B cell (primary cell): Measurements from ENCODE around the gene GFI1B. TPM values are rescaled to one million over a fixed set of nuclear protein-coding genes. Genes with fewer than 3 reads are reported as not detected.

ENCODE experiments used
- ATAC-seq: fragments of 200-7000 bp; cut with Tn5 transposase; one replicate; pipeline ENCODE4 v1.10.0; 2021; ENCODE audit warnings: low read depth, mild to moderate bottlenecking, moderate number of reproducible peaks, moderate library complexity
- CTCF ChIA-PET: fragments of 350-600 bp; sonication (Branson Sonifier 250); formaldehyde crosslinking; loops from one replicate; lab custom pipeline; 2021; ENCODE audit warnings: antibody characterized with exemption, inconsistent platforms; lab: Charles Lee
- POLR2A ChIA-PET: fragments of 350-600 bp; sonication (Branson Sonifier 250); formaldehyde crosslinking; loops from one replicate; lab custom pipeline; 2021; ENCODE audit warnings: antibody characterized with exemption; lab: Charles Lee
- DNase-seq: peaks from one replicate; pipeline ENCODE4 v3.0.0; 2013
- H2AFZ ChIP-seq: 2 replicates; pipeline ENCODE4 v1.6.1; 2012; ENCODE audit warnings: mild to moderate bottlenecking, low read depth, low read length; ENCODE audit not compliant: insufficient read depth, poor library complexity, severe bottlenecking
- H3K27ac ChIP-seq, 2 donors: 1 replicate in 1 of 2; 2 replicates in 1 of 2; pipeline ENCODE4 v1.5.1; 2012 to 2013; ENCODE audit warnings: low read length in 2 of 2, mild to moderate bottlenecking in 2 of 2, moderate library complexity in 1 of 2
- H3K27me3 ChIP-seq, 4 experiments: fragments of 200-600 bp in 1 of 4; sonication (generic) in 1 of 4; replicated peaks in 1 of 4; 1 replicate in 2 of 4; 2 replicates in 2 of 4; pipeline versions ENCODE4 v1.6.1 to v1.7.0; 2013 to 2016; ENCODE audit warnings: low read length in 3 of 4, mild to moderate bottlenecking in 2 of 4, mixed read lengths in 1 of 4, moderate library complexity in 1 of 4; ENCODE audit not compliant: insufficient read depth in 4 of 4, control insufficient read depth in 3 of 4; ENCODE audit errors: control extremely low read depth in 1 of 4
- H3K36me3 ChIP-seq, 2 experiments: replicated peaks in 1 of 2; 1 replicate in 1 of 2; 2 replicates in 1 of 2; pipeline versions ENCODE4 v1.6.1 to v1.7.1; 2013; ENCODE audit warnings: low read length in 1 of 2; ENCODE audit not compliant: insufficient read depth in 2 of 2, control insufficient read depth in 1 of 2; ENCODE audit errors: control extremely low read depth in 1 of 2, extremely low read depth in 1 of 2
- H3K4me1 ChIP-seq, 2 donors: fragments of 200-600 bp in 1 of 2; sonication (generic) in 1 of 2; 1 replicate in 1 of 2; 2 replicates in 1 of 2; pipeline versions ENCODE4 v1.5.1 to v1.6.1; 2013 to 2017; ENCODE audit warnings: low read length in 2 of 2; ENCODE audit not compliant: control insufficient read depth in 2 of 2, insufficient read depth in 2 of 2
- H3K4me2 ChIP-seq: replicated peaks from 2 replicates; pipeline ENCODE3; 2012; ENCODE audit warnings: mild to moderate bottlenecking, low read depth, low read length; ENCODE audit not compliant: poor library complexity, severe bottlenecking
- H3K4me3 ChIP-seq, 5 experiments: fragments of 200-600 bp in 1 of 5; sonication (generic) in 1 of 5; 1 replicate in 3 of 5; 2 replicates in 2 of 5; pipeline versions ENCODE4 v1.5.1 to v1.7.0; 2011 to 2016; ENCODE audit warnings: low read length in 4 of 5, mild to moderate bottlenecking in 4 of 5, low read depth in 2 of 5, control low read depth in 1 of 5, moderate library complexity in 1 of 5; ENCODE audit not compliant: insufficient read depth in 1 of 5; ENCODE audit errors: control extremely low read depth in 1 of 5, extremely low read depth in 1 of 5
- H3K79me2 ChIP-seq: fragments of 200-600 bp; sonication (generic); one replicate; pipeline ENCODE4 v1.6.0; 2016; ENCODE audit warnings: low read length; ENCODE audit not compliant: control insufficient read depth, insufficient read depth
- H3K9ac ChIP-seq: fragments of 200-600 bp; sonication (generic); 2 replicates; pipeline ENCODE4 v1.6.1; 2017; ENCODE audit warnings: mild to moderate bottlenecking, low read length, moderate library complexity
- H3K9me3 ChIP-seq, 3 donors: one replicate each; pipeline versions ENCODE4 v1.6.1 to v1.7.1; 2013; ENCODE audit warnings: low read length in 2 of 3; ENCODE audit not compliant: control insufficient read depth in 2 of 3, insufficient read depth in 1 of 3; ENCODE audit errors: control extremely low read depth in 1 of 3
- H4K20me1 ChIP-seq: 2 replicates; pipeline ENCODE4 v1.6.0; 2012; ENCODE audit warnings: mild to moderate bottlenecking, low read length; ENCODE audit not compliant: insufficient read depth, control insufficient read depth, poor library complexity, severe bottlenecking
- H3K27ac Mint-ChIP-seq: one replicate; pipeline ENCODE4 v1.8.0; 2021; ENCODE audit warnings: mixed read lengths
- H3K27me3 Mint-ChIP-seq: one replicate; pipeline ENCODE4 v1.8.0; 2021; ENCODE audit warnings: mixed read lengths
- H3K4me1 Mint-ChIP-seq: one replicate; pipeline ENCODE4 v1.8.0; 2021; ENCODE audit warnings: mixed read lengths
- H3K4me3 Mint-ChIP-seq: one replicate; pipeline ENCODE4 v1.8.0; 2021; ENCODE audit warnings: mixed read lengths
- H3K9me3 Mint-ChIP-seq: one replicate; pipeline ENCODE4 v1.8.0; 2022; ENCODE audit warnings: mixed read lengths; ENCODE audit not compliant: insufficient read depth
- CTCF ChIP-seq: fragments of 200-600 bp; IDR thresholded peaks from one replicate; pipeline ENCODE4 v1.8.0; 2022; ENCODE audit warnings: antibody characterized with exemption, mild to moderate bottlenecking
- EZH2 ChIP-seq: IDR thresholded peaks from 2 replicates; pipeline ENCODE4 v1.6.1; 2012; ENCODE audit warnings: borderline replicate concordance, low read depth, mild to moderate bottlenecking, moderate library complexity, low read length; ENCODE audit not compliant: insufficient read depth, poor library complexity, severe bottlenecking
- WGBS: methylation state at CpG from one replicate; pipeline ENCODE4 v1.1.5; 2013; ENCODE audit warnings: missing lambda C conversion rate; ENCODE audit not compliant: insufficient coverage; 5-methylcytosine and 5-hydroxymethylcytosine counted together
- intact Hi-C: fragments of 100-400 bp; cut with micrococcal nuclease; formaldehyde crosslinking; loops from one replicate; pipeline ENCODE4 v1.10.0; 2022
- polyA plus RNA-seq: library from polyadenylated mRNA; depleted of rRNA; stranded (reverse); fragments of >200 nt; gene quantifications from 2 replicates; pipeline ENCODE4 v1.2.3, GENCODE V29; 2012
- total RNA-seq, 2 donors: library from RNA; stranded (reverse); fragments of 120-200 nt in 1 of 2; gene quantifications; 1 replicate in 1 of 2; 2 replicates in 1 of 2; pipeline versions ENCODE4 v1.2.3 to v1.2.4, GENCODE V29; 2013 to 2022

Gene GFI1B
- total and polyA plus RNA-seq, 2 donors (not counting 1 experiment from before 2014, with no cell fraction given): 0.09 TPM; not detected in 1

- Histone ChIP-seq H4K20me1 (no peaks in the 10 kb centered on the region), H3K4me3 (no peak overlapping the region), H3K9ac (no peak overlapping the region), H3K79me2 (peaks cover 19% of the 10 kb centered on the region), H3K27me3 (no peaks in the 10 kb centered on the region), H3K36me3 (no peaks in the 10 kb centered on the region), H3K27ac (no peak overlapping the region), H3K4me1 (peaks cover 14 to 20% of the 10 kb centered on the region in 2 donors), H2AFZ (no peak overlapping the region), H3K9me3 (no peaks in the 10 kb centered on the region), H3K4me2 (no peak overlapping the region)
- Mint-ChIP-seq H3K27me3 (peaks cover 2% of the 10 kb centered on the region), H3K4me1 (peaks cover 28% of the 10 kb centered on the region), H3K27ac (no peak overlapping the region), H3K9me3 (no peaks in the 10 kb centered on the region), H3K4me3 (no peak overlapping the region)
- intact Hi-C loops: no loop called here
- ChIA-PET CTCF (no interaction called here), POLR2A (no interaction called here)
- ATAC-seq (no peak), DNase-seq (no peak)
- TF ChIP-seq EZH2 (no peak), CTCF (no peak)
- 81% methylated on average over 2 of the region's 3 CpGs for WGBS
Measured at GRCh38 chr9:133026426-133026825, 47.9 kb downstream of the GFI1B start.

- H2AFZ ChIP-seq: no peak overlapping the region
- no peaks in the 10 kb centered on the region for H3K27me3 ChIP-seq
- H4K20me1 ChIP-seq: no peaks in the 10 kb centered on the region
- H3K9ac ChIP-seq: no peak overlapping the region
- H3K27ac ChIP-seq: no peak overlapping the region
- no peak overlapping the region for H3K4me2 ChIP-seq
- DNase-seq (no peak), ATAC-seq (no peak)
- intact Hi-C loops: no loop called here
- no peak overlapping the region for H3K4me3 ChIP-seq
- H3K79me2 ChIP-seq: peaks cover 26% of the 10 kb centered on the region
- Mint-ChIP-seq H3K4me3 (no peak overlapping the region), H3K27me3 (peaks cover 2% of the 10 kb centered on the region), H3K4me1 (peaks cover 35% of the 10 kb centered on the region), H3K27ac (no peak overlapping the region), H3K9me3 (no peaks in the 10 kb centered on the region)
- POLR2A ChIA-PET: no interaction called here
- TF ChIP-seq EZH2 (no peak), CTCF (no peak)
- H3K4me1 ChIP-seq: peaks cover 20 to 26% of the 10 kb centered on the region in 2 donors
- CTCF ChIA-PET: no interaction called here
- no peaks in the 10 kb centered on the region for H3K36me3 ChIP-seq
- H3K9me3 ChIP-seq: no peaks in the 10 kb centered on the region
- 44% methylated on average over 5 of the region's 5 CpGs for WGBS
Measured at GRCh38 chr9:133027134-133027533, 48.6 kb downstream of the GFI1B start.
